Loucy (cell line): Measurements from ENCODE around the gene CASP7.

Experiments
- H2AFZ ChIP-seq: fragments of 200-600 bp; sonication (generic); 2 replicates; pipeline ENCODE4 v1.6.0; 2016; ENCODE audit warnings: antibody characterized with exemption, mild to moderate bottlenecking, low read length, moderate library complexity
- H3F3A ChIP-seq: fragments of 200-600 bp; 2 replicates; pipeline ENCODE4 v1.6.0; 2016; ENCODE audit warnings: antibody characterized with exemption, low read depth, mild to moderate bottlenecking
- H3K27me3 ChIP-seq: fragments of 200-600 bp; sonication (generic); 2 replicates; pipeline ENCODE4 v1.6.1; 2014; ENCODE audit warnings: low read length, mild to moderate bottlenecking; ENCODE audit not compliant: insufficient read depth, poor library complexity, severe bottlenecking
- H3K36me3 ChIP-seq: fragments of 200-600 bp; sonication (generic); 2 replicates; pipeline ENCODE4 v1.6.1; 2016; ENCODE audit warnings: low read length; ENCODE audit not compliant: insufficient read depth
- H3K4me1 ChIP-seq: fragments of 200-600 bp; sonication (generic); 2 replicates; pipeline ENCODE4 v1.5.1; 2014; ENCODE audit warnings: low read length, mild to moderate bottlenecking; ENCODE audit not compliant: insufficient read depth, poor library complexity, severe bottlenecking
- H3K4me2 ChIP-seq: fragments of 200-600 bp; sonication (generic); 2 replicates; pipeline ENCODE4 v1.6.0; 2014; ENCODE audit warnings: antibody characterized with exemption, low read length, low read depth, mild to moderate bottlenecking; ENCODE audit not compliant: poor library complexity, severe bottlenecking
- H3K4me3 ChIP-seq: fragments of 200-600 bp; sonication (generic); 2 replicates; pipeline ENCODE4 v1.5.1; 2014; ENCODE audit warnings: low read length, mild to moderate bottlenecking, mixed read lengths; ENCODE audit not compliant: poor library complexity, severe bottlenecking
- H3K79me2 ChIP-seq: fragments of 200-600 bp; sonication (generic); 2 replicates; pipeline ENCODE4 v1.6.1; 2014; ENCODE audit warnings: low read length; ENCODE audit not compliant: insufficient read depth
- H3K9ac ChIP-seq: fragments of 200-600 bp; sonication (generic); 2 replicates; pipeline ENCODE4 v1.6.0; 2014; ENCODE audit warnings: mild to moderate bottlenecking, low read depth, low read length, moderate library complexity; ENCODE audit not compliant: poor library complexity, severe bottlenecking
- H3K9me2 ChIP-seq: fragments of 200-600 bp; sonication (generic); replicated peaks from 2 replicates; pipeline ENCODE4 v1.6.1; 2016; ENCODE audit warnings: low read depth, low read length, mixed read lengths
- H3K9me3 ChIP-seq: fragments of 200-600 bp; sonication (generic); 2 replicates; pipeline ENCODE4 v1.6.1; 2014; ENCODE audit warnings: mild to moderate bottlenecking, antibody characterized with exemption, low read length, low read depth; ENCODE audit not compliant: insufficient read depth
- H4K20me1 ChIP-seq: fragments of 200-600 bp; sonication (generic); 2 replicates; pipeline ENCODE4 v1.6.0; 2014; ENCODE audit warnings: antibody characterized with exemption, low read length, mild to moderate bottlenecking; ENCODE audit not compliant: insufficient read depth, poor library complexity, severe bottlenecking
- EZH2phosphoT487 ChIP-seq: fragments of 200-600 bp; IDR thresholded peaks from 2 replicates; pipeline ENCODE4 v1.6.1; 2018; ENCODE audit warnings: antibody characterized with exemption, mild to moderate bottlenecking, moderate library complexity, borderline replicate concordance
- TF ChIP-seq, protein P1 (sequence below): fragments of 200-600 bp; sonication (generic); conservative IDR thresholded peaks from 2 replicates; pipeline ENCODE4 v1.5.1; 2014; ENCODE audit warnings: mild to moderate bottlenecking, antibody characterized with exemption, low read length

The CASP7 gene

DNA sequence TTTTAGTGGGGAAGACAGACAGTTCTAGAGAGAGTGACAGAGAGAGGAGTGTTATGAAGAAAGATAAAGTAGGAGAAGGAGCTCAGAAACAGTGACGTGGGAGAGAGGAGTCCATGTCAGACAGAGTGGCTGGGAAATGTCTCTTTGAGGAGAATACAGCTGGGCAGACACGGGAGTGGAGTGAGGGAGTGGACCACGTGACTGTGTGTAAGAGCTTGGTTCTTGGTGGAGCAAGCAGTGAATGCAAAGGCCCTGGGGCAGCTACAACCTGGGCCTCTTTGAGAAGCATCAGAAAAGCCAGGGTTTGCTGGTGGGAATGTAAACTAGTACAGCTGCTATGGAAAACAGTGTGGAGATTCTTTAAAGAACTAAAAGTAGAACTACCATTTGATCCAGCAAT lies 59.9 kb downstream of the CASP7 start:
- Histone ChIP-seq H3K27me3 (no peaks in the 10 kb centered on the region), H3K36me3 (no peaks in the 10 kb centered on the region), H3K9ac (no peak overlapping the region), H3K9me2 (no peaks in the 10 kb centered on the region), H3K4me3 (no peak overlapping the region), H2AFZ (no peak overlapping the region), H3F3A (no peaks in the 10 kb centered on the region), H3K79me2 (no peaks in the 10 kb centered on the region), H3K4me2 (no peak overlapping the region), H3K4me1 (no peaks in the 10 kb centered on the region), H3K9me3 (no peaks in the 10 kb centered on the region), H4K20me1 (no peaks in the 10 kb centered on the region)
- TF ChIP-seq EZH2phosphoT487, result no peak

DNA sequence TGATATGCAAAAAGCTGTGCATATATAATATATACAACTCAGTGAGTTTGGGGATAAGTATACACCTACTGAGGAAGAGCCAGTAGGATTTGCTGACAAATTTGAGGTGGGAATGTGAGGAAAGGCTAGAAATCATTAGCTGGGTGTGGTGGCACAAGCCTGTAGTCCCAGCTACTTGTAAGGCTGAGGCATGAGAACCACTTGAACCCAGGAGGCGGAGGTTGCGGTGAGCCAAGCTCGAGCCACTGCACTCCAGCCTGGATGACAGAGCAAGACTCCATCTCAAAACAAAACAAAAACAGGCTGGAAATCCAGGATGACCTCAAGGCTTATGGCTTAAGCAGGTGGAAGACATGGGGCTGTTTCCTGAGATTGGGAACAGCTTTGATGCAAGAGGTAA lies 61.1 kb downstream of the CASP7 start:
- H3F3A ChIP-seq, result no peaks in the 10 kb centered on the region
- H3K9me3 ChIP-seq, result no peaks in the 10 kb centered on the region
- H3K4me3 ChIP-seq, result no peak overlapping the region
- no peak overlapping the region for H3K9ac ChIP-seq
- no peaks in the 10 kb centered on the region for H4K20me1 ChIP-seq
- TF ChIP-seq, protein P1, sequence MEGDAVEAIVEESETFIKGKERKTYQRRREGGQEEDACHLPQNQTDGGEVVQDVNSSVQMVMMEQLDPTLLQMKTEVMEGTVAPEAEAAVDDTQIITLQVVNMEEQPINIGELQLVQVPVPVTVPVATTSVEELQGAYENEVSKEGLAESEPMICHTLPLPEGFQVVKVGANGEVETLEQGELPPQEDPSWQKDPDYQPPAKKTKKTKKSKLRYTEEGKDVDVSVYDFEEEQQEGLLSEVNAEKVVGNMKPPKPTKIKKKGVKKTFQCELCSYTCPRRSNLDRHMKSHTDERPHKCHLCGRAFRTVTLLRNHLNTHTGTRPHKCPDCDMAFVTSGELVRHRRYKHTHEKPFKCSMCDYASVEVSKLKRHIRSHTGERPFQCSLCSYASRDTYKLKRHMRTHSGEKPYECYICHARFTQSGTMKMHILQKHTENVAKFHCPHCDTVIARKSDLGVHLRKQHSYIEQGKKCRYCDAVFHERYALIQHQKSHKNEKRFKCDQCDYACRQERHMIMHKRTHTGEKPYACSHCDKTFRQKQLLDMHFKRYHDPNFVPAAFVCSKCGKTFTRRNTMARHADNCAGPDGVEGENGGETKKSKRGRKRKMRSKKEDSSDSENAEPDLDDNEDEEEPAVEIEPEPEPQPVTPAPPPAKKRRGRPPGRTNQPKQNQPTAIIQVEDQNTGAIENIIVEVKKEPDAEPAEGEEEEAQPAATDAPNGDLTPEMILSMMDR, result no peak
- TF ChIP-seq EZH2phosphoT487, result no peak
- no peaks in the 10 kb centered on the region for H3K27me3 ChIP-seq
- no peaks in the 10 kb centered on the region for H3K79me2 ChIP-seq
- no peak overlapping the region for H3K4me2 ChIP-seq
- no peaks in the 10 kb centered on the region for H3K9me2 ChIP-seq
- no peak overlapping the region for H2AFZ ChIP-seq
- no peaks in the 10 kb centered on the region for H3K4me1 ChIP-seq
- no peaks in the 10 kb centered on the region for H3K36me3 ChIP-seq

DNA sequence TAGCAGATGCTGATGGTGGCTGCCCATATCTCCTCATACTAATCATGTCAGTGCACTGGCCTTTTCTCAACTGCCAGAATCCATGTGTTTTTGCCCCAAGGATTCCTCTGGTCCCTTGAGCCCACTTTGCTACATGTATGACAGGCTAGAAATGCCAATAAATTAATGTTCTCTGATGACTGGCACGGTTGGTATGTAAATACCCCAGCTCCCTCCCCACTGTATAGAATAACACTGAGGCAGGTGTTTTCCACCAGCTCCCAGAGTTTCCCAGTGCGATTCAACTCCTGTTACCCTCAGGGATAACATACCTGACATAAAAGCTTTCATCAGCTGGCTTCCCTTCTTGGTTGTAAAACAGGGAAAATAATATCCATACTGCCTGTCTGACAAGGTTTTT lies 62.8 kb downstream of the CASP7 start:
- Histone ChIP-seq H3K4me2 (no peak overlapping the region), H3K79me2 (no peaks in the 10 kb centered on the region), H4K20me1 (no peaks in the 10 kb centered on the region), H3K9me2 (no peaks in the 10 kb centered on the region), H2AFZ (no peak overlapping the region), H3K4me3 (no peak overlapping the region), H3K9me3 (no peaks in the 10 kb centered on the region), H3K27me3 (no peaks in the 10 kb centered on the region), H3K4me1 (no peaks in the 10 kb centered on the region), H3F3A (no peaks in the 10 kb centered on the region), H3K9ac (no peak overlapping the region), H3K36me3 (no peaks in the 10 kb centered on the region)
- TF ChIP-seq, protein P1, result no peak
- TF ChIP-seq EZH2phosphoT487, result no peak

DNA sequence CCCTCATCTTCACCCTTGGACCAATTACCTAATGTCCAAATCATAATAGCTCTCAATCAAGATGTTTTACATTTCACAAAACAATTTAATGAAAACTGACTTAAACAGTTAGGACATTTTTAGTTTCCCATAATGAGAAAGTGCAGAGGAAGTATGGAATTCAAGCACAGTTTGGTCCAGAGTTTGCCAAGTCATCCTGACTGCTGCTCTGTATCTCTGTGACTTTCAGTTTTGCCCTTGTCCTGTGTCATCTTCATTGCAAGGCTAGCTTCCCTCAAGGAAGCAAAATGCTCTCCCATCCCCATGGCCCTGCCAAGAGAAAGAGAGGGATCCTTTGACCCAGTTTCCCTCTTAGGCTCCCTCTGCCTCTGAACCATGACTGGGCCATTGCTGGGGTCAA lies 63.9 kb downstream of the CASP7 start:
- TF ChIP-seq, protein P1, result no peak
- TF ChIP-seq EZH2phosphoT487, result no peak
- Histone ChIP-seq H3K27me3 (no peaks in the 10 kb centered on the region), H4K20me1 (no peaks in the 10 kb centered on the region), H3K4me2 (no peak overlapping the region), H3K9me3 (no peaks in the 10 kb centered on the region), H3K9me2 (no peaks in the 10 kb centered on the region), H3K79me2 (no peaks in the 10 kb centered on the region), H3K4me3 (no peak overlapping the region), H2AFZ (no peak overlapping the region), H3F3A (no peaks in the 10 kb centered on the region), H3K4me1 (no peaks in the 10 kb centered on the region), H3K36me3 (no peaks in the 10 kb centered on the region), H3K9ac (no peak overlapping the region)
